GM21526 (cell line): ENCODE results near the gene SRP14.

Experiments used
- ATAC-seq: cut with Tn5 transposase; IDR thresholded peaks from one replicate; pipeline ENCODE4 v1.9.1; 2021; ENCODE audit warnings: moderate library complexity; ENCODE audit not compliant: unreplicated experiment, low FRiP score

The SRP14 gene

GRCh38 chr15:40069178-40070165 is 30.5 kb upstream of the SRP14 start:
- no peak for ATAC-seq

GRCh38 chr15:40067921-40068624 is 29.1 kb upstream of the SRP14 start:
- no peak for ATAC-seq

GRCh38 chr15:40066589-40066988 is 27.6 kb upstream of the SRP14 start:
- ATAC-seq = no peak

- no peak for ATAC-seq
These were observed 26.2 kb upstream of the SRP14 start for GRCh38 chr15:40065166-40065565.

GRCh38 chr15:40064231-40064894 is 25.4 kb upstream of the SRP14 start:
- peak; percentile 56 for ATAC-seq

GRCh38 chr15:40063563-40064011 is 24.6 kb upstream of the SRP14 start:
- ATAC-seq = no peak

GRCh38 chr15:40062816-40063562 is 24.0 kb upstream of the SRP14 start:
- ATAC-seq = no peak

GRCh38 chr15:40061212-40061901 is 22.4 kb upstream of the SRP14 start:
- no peak for ATAC-seq

- no peak for ATAC-seq
These were observed 21.4 kb upstream of the SRP14 start for GRCh38 chr15:40060236-40060961.

GRCh38 chr15:40059821-40060220 is 20.8 kb upstream of the SRP14 start:
- no peak for ATAC-seq

- no peak for ATAC-seq
These were observed 19.6 kb upstream of the SRP14 start for GRCh38 chr15:40058476-40059140.

- no peak for ATAC-seq
These were observed 16.8 kb upstream of the SRP14 start for GRCh38 chr15:40055576-40056293.

GRCh38 chr15:40054855-40055575 is 16.0 kb upstream of the SRP14 start:
- ATAC-seq = peak; percentile 60

- ATAC-seq = peak; percentile 36
These were observed 15.5 kb upstream of the SRP14 start for GRCh38 chr15:40054605-40054854.

GRCh38 chr15:40053831-40054604 is 15.0 kb upstream of the SRP14 start:
- ATAC-seq = peak; percentile 12

- no peak for ATAC-seq
These were observed 14.3 kb upstream of the SRP14 start for GRCh38 chr15:40053079-40053830.
